Measurements from ENCODE around the gene ARF5.

GRCh38 chr7:127585044-127585953 is 2.9 kb upstream of the ARF5 start, which contains the start of gene GCC1:
- TF ChIP-seq ELF4 (IDR thresholded peaks at IDR 0.05) (peak; percentile 65), SUZ12 (IDR thresholded peaks at IDR 0.05) (no peak), BHLHE40 (IDR thresholded peaks at IDR 0.05; ENCODE audit: borderline replicate concordance) (no peak), TARDBP (IDR thresholded peaks at IDR 0.05) (no peak), FOXM1 (IDR thresholded peaks at IDR 0.05; ENCODE audit: borderline replicate concordance) (no peak), L3MBTL2 (conservative IDR thresholded peaks at IDR 0.05) (peak; percentile 99), ARNT (IDR thresholded peaks at IDR 0.05) (no peak), SP1 (IDR thresholded peaks at IDR 0.05) (no peak), NFRKB (IDR thresholded peaks at IDR 0.05) (no peak), HDGF (IDR thresholded peaks at IDR 0.05; ENCODE audit: borderline replicate concordance) (no peak), FOXK2 (IDR thresholded peaks at IDR 0.05) (no peak), FOXA1 (IDR thresholded peaks at IDR 0.05) (no peak), PKNOX1 (IDR thresholded peaks at IDR 0.05) (no peak)

All from HEK293T (cell line).